Lung (tissue), 12 donors: ENCODE results near the gene UBQLN4. TPM values are rescaled to one million over a fixed set of nuclear protein-coding genes. Genes with fewer than 3 reads are reported as not detected.
"Not testable (repeated sequence)": the region's sequence is repeated elsewhere in the genome, so short reads cannot be mapped to it uniquely, and the experiment has no call there.

Experiments used
- ATAC-seq: fragments of 200-7000 bp; cut with Tn5 transposase; one replicate; pipeline ENCODE4 v1.9.1; 2020; ENCODE audit warnings: moderate number of reproducible peaks; ENCODE audit not compliant: insufficient read depth, low FRiP score
- DNase-seq, 3 donors: peaks; one replicate each; pipeline ENCODE4 v3.0.0-alpha.2; 2013 to 2017
- H3K27ac ChIP-seq, 2 donors: one replicate each; pipeline ENCODE4 v1.5.1; 2013; ENCODE audit warnings: mild to moderate bottlenecking in 2 of 2, moderate library complexity in 2 of 2, control low read depth in 1 of 2, inconsistent platforms in 1 of 2, low read depth in 1 of 2, low read length in 1 of 2
- H3K27me3 ChIP-seq, 3 donors: one replicate each; pipeline ENCODE4 v1.5.1; 2013; ENCODE audit warnings: low read length in 2 of 3; ENCODE audit not compliant: control insufficient read depth in 3 of 3, insufficient read depth in 3 of 3
- H3K36me3 ChIP-seq, 4 donors: one replicate each; pipeline ENCODE4 v1.5.1; 2013; ENCODE audit warnings: low read length in 4 of 4, mild to moderate bottlenecking in 1 of 4, moderate library complexity in 1 of 4; ENCODE audit not compliant: control insufficient read depth in 4 of 4, insufficient read depth in 4 of 4
- H3K4me1 ChIP-seq, 5 donors: one replicate each; pipeline ENCODE4 v1.5.1; 2013; ENCODE audit warnings: low read length in 5 of 5, mild to moderate bottlenecking in 2 of 5, moderate library complexity in 1 of 5; ENCODE audit not compliant: control insufficient read depth in 5 of 5, insufficient read depth in 5 of 5
- H3K4me3 ChIP-seq: one replicate; pipeline ENCODE4 v1.5.1; 2013; ENCODE audit warnings: mild to moderate bottlenecking, control low read depth, moderate library complexity
- H3K9ac ChIP-seq, 2 donors: one replicate each; pipeline ENCODE4 v1.5.1; 2013; ENCODE audit warnings: low read length in 2 of 2, control low read depth in 1 of 2; ENCODE audit not compliant: insufficient read depth in 1 of 2
- H3K9me3 ChIP-seq, 4 donors: one replicate each; pipeline ENCODE4 v1.5.1; 2013; ENCODE audit warnings: low read length in 3 of 4, mild to moderate bottlenecking in 1 of 4, moderate library complexity in 1 of 4; ENCODE audit not compliant: control insufficient read depth in 4 of 4, insufficient read depth in 3 of 4
- CTCF ChIP-seq: IDR thresholded peaks from 2 replicates; pipeline ENCODE4 v1.5.1; 2012; ENCODE audit warnings: mild to moderate bottlenecking; ENCODE audit errors: control extremely low read depth, extremely low read depth
- WGBS, 2 donors: extraction: QIAGEN DNeasy Blood & Tissue Kit; methylation state at CpG; one replicate each; pipeline ENCODE4 v1.1.7; 2013; 5-methylcytosine and 5-hydroxymethylcytosine counted together
- polyA plus RNA-seq, 2 donors: library from polyadenylated mRNA; stranded (reverse); fragments of 200-250 nt; gene quantifications; one replicate each; pipeline ENCODE4 v1.2.1, GENCODE V29; 2013
- total RNA-seq, 2 donors: library from RNA; depleted of rRNA in 1 of 2; stranded (reverse); fragments of >200 nt in 1 of 2; gene quantifications; one replicate each; pipeline ENCODE4 v1.2.1, GENCODE V29; 2014 to 2021
- donor health status: control.
- donor health status: control.
- donor health status: Bipolar disorder and iron deficiency.
- donor health status: healthy.
- donor health status: DM: yes; HTN: yes; CAD: no.

Gene UBQLN4
- total and polyA plus RNA-seq, 4 donors: 16.2 to 27.2 (median 22.9) TPM

- H3K4me3 ChIP-seq: no peak overlapping the region
- DNase-seq (no peak), ATAC-seq (no peak)
- H3K27me3 ChIP-seq: no peaks in the 10 kb centered on the region
- peaks cover 0 to 65% (median 17%) of the 10 kb centered on the region in 5 donors for H3K4me1 ChIP-seq
- WGBS, 2 donors: 54 to 61% methylated on average over 8 of the region's 8 CpGs
- H3K36me3 ChIP-seq: peaks cover 0 to 17% (median 5%) of the 10 kb centered on the region in 4 donors
- no peak overlapping the region for H3K27ac ChIP-seq
- H3K9me3 ChIP-seq: no peaks in the 10 kb centered on the region
- no peak for TF ChIP-seq CTCF
- H3K9ac ChIP-seq: no peak overlapping the region
Measured at GRCh38 chr1:156074661-156075060, 21.1 kb upstream of the UBQLN4 start.

DNA sequence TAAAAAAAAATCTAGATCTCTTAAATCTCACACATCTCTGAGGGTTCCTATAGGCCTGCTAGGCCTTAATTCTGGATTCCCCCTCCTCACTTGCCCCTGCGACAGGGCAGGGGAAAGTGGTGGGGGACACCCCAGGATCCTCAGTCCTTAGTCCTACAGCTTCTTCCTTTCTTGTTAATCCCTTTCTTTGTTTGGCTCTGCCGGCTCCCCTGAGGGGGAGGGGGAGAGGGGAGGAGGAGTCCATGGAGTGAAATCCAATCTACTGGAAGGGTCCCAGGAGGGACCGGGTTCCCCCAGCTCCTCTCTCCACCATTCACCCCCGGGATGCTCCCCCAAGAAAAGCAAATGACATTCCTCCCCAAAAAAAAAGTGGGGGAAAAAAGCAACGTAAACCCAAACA lies 20.1 kb upstream of the UBQLN4 start:
- no peak overlapping the region for H3K4me3 ChIP-seq
- ATAC-seq (no peak), DNase-seq (no peak)
- no peak overlapping the region for H3K27ac ChIP-seq
- TF ChIP-seq CTCF: no peak
- H3K4me1 ChIP-seq: peaks cover 0 to 57% (median 14%) of the 10 kb centered on the region in 5 donors
- no peaks in the 10 kb centered on the region for H3K27me3 ChIP-seq
- H3K36me3 ChIP-seq: peaks cover 0 to 17% (median 5%) of the 10 kb centered on the region in 4 donors
- WGBS, 2 donors: 71 to 83% methylated on average over 4 to 5 of the region's 5 CpGs
- no peak overlapping the region for H3K9ac ChIP-seq
- no peaks in the 10 kb centered on the region for H3K9me3 ChIP-seq

DNA sequence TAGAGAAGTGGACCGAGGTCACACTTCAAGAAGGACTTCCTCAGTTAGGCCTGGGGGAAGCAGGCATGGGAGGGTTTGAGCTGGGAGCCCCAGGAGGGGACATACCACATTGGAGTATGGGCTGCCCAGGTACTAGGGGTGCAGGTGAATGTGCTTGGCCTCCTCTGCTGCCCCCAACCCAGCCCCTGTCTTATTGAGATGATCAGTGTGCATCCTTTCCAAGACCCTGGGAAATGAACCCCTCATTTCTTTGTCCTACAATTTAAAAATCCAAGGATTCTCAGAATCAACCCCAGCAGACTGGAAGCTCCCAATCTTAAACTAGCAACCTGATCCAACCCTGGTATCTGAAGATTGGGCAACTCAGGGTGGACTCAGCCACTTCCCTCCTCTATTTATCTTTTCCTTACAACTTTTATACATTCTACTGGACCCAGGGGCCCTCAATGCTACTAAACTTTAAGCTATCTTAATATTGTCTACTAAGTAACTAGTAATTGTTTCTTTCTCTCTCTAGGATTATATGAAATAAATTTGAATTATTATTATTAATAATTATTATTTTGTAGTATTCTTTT lies 19.6 kb upstream of the UBQLN4 start:
- DNase-seq (no peak), ATAC-seq (no peak)
- Histone ChIP-seq H3K27ac (no peak overlapping the region), H3K9me3 (no peaks in the 10 kb centered on the region), H3K4me3 (no peak overlapping the region), H3K36me3 (peaks cover 0 to 17% (median 5%) of the 10 kb centered on the region in 4 donors), H3K27me3 (no peaks in the 10 kb centered on the region), H3K9ac (no peak overlapping the region), H3K4me1 (peaks cover 0 to 51% (median 13%) of the 10 kb centered on the region in 5 donors)
- 0 to 35% methylated on average over 1 of the region's 1 CpG for WGBS, 2 donors
- no peak for TF ChIP-seq CTCF

GRCh38 chr1:156072251-156072650 lies 18.7 kb upstream of the UBQLN4 start:
- no peaks in the 10 kb centered on the region for H3K27me3 ChIP-seq
- DNase-seq: no peak
- H3K4me3 ChIP-seq: no peak overlapping the region
- H3K9ac ChIP-seq: no peak overlapping the region
- no peaks in the 10 kb centered on the region for H3K9me3 ChIP-seq
- H3K4me1 ChIP-seq: peaks cover 0 to 42% (median 7%) of the 10 kb centered on the region in 5 donors
- H3K27ac ChIP-seq: no peak overlapping the region
- 71% methylated on average over 6 of the region's 6 CpGs for WGBS, 2 donors
- no peak for TF ChIP-seq CTCF
- no peak for ATAC-seq
- H3K36me3 ChIP-seq: peaks cover 0 to 14% (median 5%) of the 10 kb centered on the region in 4 donors

DNA sequence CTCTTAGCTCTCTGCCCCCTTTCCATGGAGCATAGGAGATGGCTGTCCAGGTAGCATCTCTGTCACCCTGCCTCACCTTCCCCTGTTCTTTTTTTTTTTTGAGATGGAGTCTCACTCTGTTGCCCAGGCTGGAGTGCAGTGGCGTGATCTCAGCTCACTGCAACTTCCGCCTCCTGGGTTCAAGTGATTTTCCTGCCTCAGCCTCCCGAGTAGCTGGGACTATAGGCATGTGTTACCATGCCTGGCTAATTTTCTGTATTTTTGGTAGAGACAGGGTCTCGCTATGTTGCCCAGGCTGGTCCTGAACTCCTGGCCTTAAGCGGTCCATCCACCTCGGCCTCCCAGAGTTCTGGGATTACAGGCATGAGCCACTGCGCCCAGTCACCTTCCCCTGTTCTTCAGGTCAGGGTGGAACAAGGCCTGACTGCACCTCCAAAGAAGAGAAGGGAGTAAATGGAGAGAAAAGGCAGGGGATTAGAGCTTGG lies 17.8 kb upstream of the UBQLN4 start:
- not testable (repeated sequence) for H3K9me3 ChIP-seq, H3K27me3 ChIP-seq, H3K4me3 ChIP-seq, DNase-seq, H3K9ac ChIP-seq, ATAC-seq, H3K27ac ChIP-seq
- peaks cover 0 to 10% (median 4%) of the 10 kb centered on the region in 4 donors for H3K36me3 ChIP-seq
- peaks cover 0 to 33% (median 7%) of the 10 kb centered on the region in 5 donors for H3K4me1 ChIP-seq
- 90 to 92% methylated on average over 7 of the region's 7 CpGs for WGBS, 2 donors
